PC-3 (cell line): Measurements from ENCODE around the gene CTNNA3. TPM values are rescaled to one million over a fixed set of nuclear protein-coding genes. Genes with fewer than 3 reads are reported as not detected.

ENCODE experiments used
- ATAC-seq: fragments of 200-7000 bp; cut with Tn5 transposase; 2 replicates; pipeline ENCODE4 v1.9.1; 2020; ENCODE audit warnings: mild to moderate bottlenecking, moderate library complexity
- BruUV-seq: library from RNA; stranded (reverse); fragments of 400-500 nt; replicated peaks from 2 replicates; lab custom pipeline; 2021; lab: Mats Ljungman, UMichigan
- CTCF ChIA-PET: fragments of 300-600 bp; sonication (Branson Sonifier 250); formaldehyde crosslinking; loops from one replicate; lab custom pipeline; 2022; ENCODE audit warnings: antibody characterized with exemption; lab: Charles Lee
- POLR2A ChIA-PET: fragments of 300-600 bp; sonication (Branson Sonifier 250); formaldehyde crosslinking; loops from one replicate; lab custom pipeline; 2022; ENCODE audit warnings: antibody characterized with exemption; ENCODE audit not compliant: unreplicated experiment; lab: Charles Lee
- DNase-seq: peaks from one replicate; pipeline ENCODE4 v3.0.0-alpha.2; 2015
- H2AFZ ChIP-seq: fragments of 300-600 bp; sonication (generic); 2 replicates; pipeline ENCODE4 v1.6.0; 2016; ENCODE audit warnings: antibody characterized with exemption, low read length
- H3F3A ChIP-seq: fragments of 300-600 bp; sonication (generic); one replicate; pipeline ENCODE4 v1.6.0; 2017; ENCODE audit warnings: antibody characterized with exemption, low read length, control low read depth, mild to moderate bottlenecking; ENCODE audit not compliant: unreplicated experiment
- H3K27ac ChIP-seq: fragments of 300-600 bp; sonication (generic); 2 replicates; pipeline ENCODE4 v1.5.1; 2016; ENCODE audit warnings: mild to moderate bottlenecking, low read length
- H3K27me3 ChIP-seq: fragments of 300-600 bp; sonication (generic); 2 replicates; pipeline ENCODE4 v1.6.1; 2016; ENCODE audit warnings: low read length, mixed read lengths
- H3K36me3 ChIP-seq: fragments of 300-600 bp; sonication (generic); 2 replicates; pipeline ENCODE4 v1.6.1; 2016; ENCODE audit warnings: low read depth, mixed run types, low read length, mixed read lengths
- H3K4me1 ChIP-seq: fragments of 300-600 bp; sonication (generic); 2 replicates; pipeline ENCODE4 v1.5.1; 2016; ENCODE audit warnings: low read length; ENCODE audit not compliant: insufficient read depth
- H3K4me2 ChIP-seq: fragments of 300-600 bp; sonication (generic); 2 replicates; pipeline ENCODE4 v1.6.0; 2016; ENCODE audit warnings: low read length
- H3K4me3 ChIP-seq: fragments of 300-600 bp; sonication (generic); 2 replicates; pipeline ENCODE4 v1.5.1; 2016; ENCODE audit warnings: mild to moderate bottlenecking, low read length, mixed read lengths
- H3K79me2 ChIP-seq: fragments of 300-600 bp; sonication (generic); 2 replicates; pipeline ENCODE4 v1.6.1; 2017; ENCODE audit warnings: low read length, mixed read lengths
- H3K9ac ChIP-seq: fragments of 300-600 bp; sonication (generic); 2 replicates; pipeline ENCODE4 v1.6.0; 2016; ENCODE audit warnings: mild to moderate bottlenecking, low read length
- H3K9me2 ChIP-seq: fragments of 300-600 bp; sonication (generic); replicated peaks from 2 replicates; pipeline ENCODE4 v1.6.1; 2016; ENCODE audit warnings: mixed run types, low read length, mixed read lengths
- H3K9me3 ChIP-seq: fragments of 300-600 bp; sonication (generic); 2 replicates; pipeline ENCODE4 v1.6.1; 2016; ENCODE audit warnings: low read length, mixed read lengths
- H4K20me1 ChIP-seq: fragments of 300-600 bp; sonication (generic); 2 replicates; pipeline ENCODE4 v1.6.1; 2016; ENCODE audit warnings: low read length, mixed read lengths
- CTCF ChIP-seq: fragments of 300-600 bp; sonication (generic); conservative IDR thresholded peaks from 2 replicates; pipeline ENCODE4 v1.5.1; 2017; ENCODE audit warnings: antibody characterized with exemption, low read depth, mild to moderate bottlenecking, low read length
- EZH2 ChIP-seq: fragments of 300-600 bp; sonication (generic); IDR thresholded peaks from one replicate; pipeline ENCODE4 v1.6.1; 2017; ENCODE audit warnings: antibody characterized with exemption, mild to moderate bottlenecking, low read length; ENCODE audit not compliant: unreplicated experiment
- EZH2phosphoT487 ChIP-seq: fragments of 300-600 bp; sonication (generic); IDR thresholded peaks from 2 replicates; pipeline ENCODE4 v1.6.1; 2018; ENCODE audit warnings: mild to moderate bottlenecking, antibody characterized with exemption, low read length, borderline replicate concordance
- intact Hi-C: fragments of 100-400 bp; cut with micrococcal nuclease; formaldehyde crosslinking; loops from 2 replicates; pipeline ENCODE4 v1.9.0; 2023
- total RNA-seq: library from RNA; depleted of rRNA; stranded (reverse); fragments of >200 nt; gene quantifications from 2 replicates; pipeline ENCODE4 v1.2.3, GENCODE V29; 2014

Gene CTNNA3
- total RNA-seq, 1 experiment from 2014 or later = 1.9 TPM

DNA sequence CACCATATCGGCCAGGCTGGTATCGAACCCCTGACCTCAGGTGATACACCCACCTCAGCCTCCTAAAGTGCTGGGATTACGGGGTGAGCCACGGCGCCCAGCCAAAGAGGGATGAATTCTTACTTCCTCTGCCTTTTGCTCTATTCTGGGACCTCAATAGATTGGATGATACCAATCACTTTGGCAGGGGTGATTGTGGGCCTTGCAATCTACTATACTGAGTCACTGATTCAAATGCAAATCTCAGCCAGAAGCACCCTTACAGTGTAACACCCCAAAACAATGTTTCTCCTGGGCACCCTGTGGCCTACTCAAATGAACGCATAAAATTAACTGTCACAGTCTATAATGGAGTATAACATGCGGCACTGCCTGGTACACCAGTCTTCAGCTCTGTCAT, 1366.8 kb downstream of the CTNNA3 start:
- no peaks in the 10 kb centered on the region for H3F3A ChIP-seq
- BruUV-seq = no TSS peak
- no peaks in the 10 kb centered on the region for H3K79me2 ChIP-seq
- H3K4me2 ChIP-seq = no peak overlapping the region
- no peaks in the 10 kb centered on the region for H3K9me2 ChIP-seq
- H3K9me3 ChIP-seq = no peaks in the 10 kb centered on the region
- H2AFZ ChIP-seq = no peak overlapping the region
- no peak for ATAC-seq
- no peaks in the 10 kb centered on the region for H3K4me1 ChIP-seq
- H3K27ac ChIP-seq = no peak overlapping the region
- H3K27me3 ChIP-seq = no peaks in the 10 kb centered on the region
- H3K36me3 ChIP-seq = no peaks in the 10 kb centered on the region
- no peak for DNase-seq
- TF ChIP-seq CTCF (no peak), EZH2 (no peak)
- H3K4me3 ChIP-seq = no peak overlapping the region
- CTCF ChIA-PET = no interaction called here
- H3K9ac ChIP-seq = no peak overlapping the region
- intact Hi-C loops = no loop called here
- POLR2A ChIA-PET = no interaction called here
- no peaks in the 10 kb centered on the region for H4K20me1 ChIP-seq

GRCh38 chr10:66326876-66327275, 1369.1 kb downstream of the CTNNA3 start:
- TF ChIP-seq CTCF (no peak), EZH2phosphoT487 (no peak), EZH2 (no peak)
- intact Hi-C loops = no loop called here
- Histone ChIP-seq H3K27me3 (no peaks in the 10 kb centered on the region), H3K4me3 (no peak overlapping the region), H3K4me2 (no peak overlapping the region), H3K36me3 (no peaks in the 10 kb centered on the region), H3F3A (no peaks in the 10 kb centered on the region), H3K4me1 (peaks cover 11% of the 10 kb centered on the region), H3K9me3 (no peaks in the 10 kb centered on the region), H3K27ac (no peak overlapping the region), H3K79me2 (no peaks in the 10 kb centered on the region), H3K9ac (no peak overlapping the region), H2AFZ (no peak overlapping the region), H4K20me1 (no peaks in the 10 kb centered on the region), H3K9me2 (no peaks in the 10 kb centered on the region)
- CTCF ChIA-PET = no interaction called here
- no TSS peak for BruUV-seq
- no peak for ATAC-seq
- POLR2A ChIA-PET = no interaction called here
- no peak for DNase-seq

- DNase-seq (peak; percentile 59), ATAC-seq (peak; percentile 84)
- Histone ChIP-seq H2AFZ (peak overlapping the region; percentile 4; the same call in 1 of the 2 replicates), H3F3A (no peaks in the 10 kb centered on the region), H3K9me3 (no peaks in the 10 kb centered on the region), H3K9me2 (no peaks in the 10 kb centered on the region; the same call in 1 of the 2 replicates), H3K4me3 (no peak overlapping the region), H3K4me2 (no peak overlapping the region), H3K36me3 (no peaks in the 10 kb centered on the region), H4K20me1 (no peaks in the 10 kb centered on the region), H3K27ac (no peak overlapping the region), H3K27me3 (no peaks in the 10 kb centered on the region), H3K4me1 (peaks cover 20% of the 10 kb centered on the region), H3K9ac (no peak overlapping the region), H3K79me2 (no peaks in the 10 kb centered on the region)
- ChIA-PET POLR2A (no interaction called here), CTCF (no interaction called here)
- BruUV-seq = no TSS peak
- TF ChIP-seq CTCF (no peak), EZH2 (no peak), EZH2phosphoT487 (no peak)
- intact Hi-C loops = loop anchor here (1.0 to 2.0 kb wide), 2 partner anchors 27 to 192 kb away; no protein-coding TSS in a partner anchor
Measured at GRCh38 chr10:66322777-66323176, 1373.2 kb downstream of the CTNNA3 start.
